ENCODE measurements around the gene KLK7.

DNA sequence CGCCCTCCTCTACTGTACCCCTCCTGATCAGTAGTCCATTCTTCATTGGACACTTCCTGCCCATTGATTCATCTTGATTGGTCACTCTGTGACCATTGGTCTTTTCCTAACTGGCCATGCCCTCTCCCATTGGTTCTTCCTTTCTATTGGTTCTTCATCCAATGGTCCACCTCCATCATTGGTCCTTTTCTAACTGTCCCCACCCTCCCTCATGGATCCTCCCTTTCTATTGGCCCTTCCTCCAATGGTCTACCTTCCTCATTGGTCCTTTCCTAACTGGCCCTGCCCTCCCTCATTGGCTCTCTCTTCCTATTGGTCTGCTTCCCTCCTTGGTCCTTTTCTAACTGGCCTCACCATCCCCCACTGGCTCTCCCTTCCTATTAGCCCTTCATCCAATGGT lies 21.5 kb downstream of the KLK7 start:
- no peak for TF ChIP-seq EZH2 (IDR thresholded peaks at IDR 0.05; ENCODE audit: borderline replicate concordance, low read depth, low read length, poor library complexity, severe bottlenecking)
- TF ChIP-seq, protein P1, sequence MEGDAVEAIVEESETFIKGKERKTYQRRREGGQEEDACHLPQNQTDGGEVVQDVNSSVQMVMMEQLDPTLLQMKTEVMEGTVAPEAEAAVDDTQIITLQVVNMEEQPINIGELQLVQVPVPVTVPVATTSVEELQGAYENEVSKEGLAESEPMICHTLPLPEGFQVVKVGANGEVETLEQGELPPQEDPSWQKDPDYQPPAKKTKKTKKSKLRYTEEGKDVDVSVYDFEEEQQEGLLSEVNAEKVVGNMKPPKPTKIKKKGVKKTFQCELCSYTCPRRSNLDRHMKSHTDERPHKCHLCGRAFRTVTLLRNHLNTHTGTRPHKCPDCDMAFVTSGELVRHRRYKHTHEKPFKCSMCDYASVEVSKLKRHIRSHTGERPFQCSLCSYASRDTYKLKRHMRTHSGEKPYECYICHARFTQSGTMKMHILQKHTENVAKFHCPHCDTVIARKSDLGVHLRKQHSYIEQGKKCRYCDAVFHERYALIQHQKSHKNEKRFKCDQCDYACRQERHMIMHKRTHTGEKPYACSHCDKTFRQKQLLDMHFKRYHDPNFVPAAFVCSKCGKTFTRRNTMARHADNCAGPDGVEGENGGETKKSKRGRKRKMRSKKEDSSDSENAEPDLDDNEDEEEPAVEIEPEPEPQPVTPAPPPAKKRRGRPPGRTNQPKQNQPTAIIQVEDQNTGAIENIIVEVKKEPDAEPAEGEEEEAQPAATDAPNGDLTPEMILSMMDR (conservative IDR thresholded peaks at IDR 0.05; ENCODE audit: low read depth, low read length): no peak
